HepG2 (cell line): ENCODE data around the gene RNU6-1. TPM values are rescaled to one million over a fixed set of nuclear protein-coding genes. Genes with fewer than 3 reads are reported as not detected.

Experiments used
- CENPT ChIP-seq: sonication (generic); formaldehyde crosslinking; IDR thresholded peaks from 2 replicates; pipeline ENCODE4 v1.8.0; 2022; ENCODE audit warnings: low read depth, mild to moderate bottlenecking, moderate library complexity, missing genetic modification reagents
- ERF ChIP-seq: IDR thresholded peaks from 2 replicates; pipeline ENCODE4 v1.6.1; 2018; ENCODE audit warnings: missing biosample characterization, missing genetic modification reagents
- LCORL ChIP-seq, 2 experiments: fragments of 450-650 bp in 1 of 2; sonication (generic) in 1 of 2; formaldehyde crosslinking in 1 of 2; IDR thresholded peaks; 2 replicates each; pipeline versions ENCODE4 v1.5.0 to v1.6.1; 2017 to 2020; ENCODE audit warnings: antibody characterized with exemption in 1 of 2, missing genetic modification reagents in 1 of 2
- MLXIP ChIP-seq: sonication (generic); formaldehyde crosslinking; IDR thresholded peaks from 2 replicates; pipeline ENCODE4 v1.9.0; 2021; ENCODE audit warnings: missing genetic modification reagents, borderline replicate concordance
- PRPF4 ChIP-seq: fragments of 200-400 bp; formaldehyde crosslinking; IDR thresholded peaks from 2 replicates; pipeline ENCODE4 v1.6.1; 2016; ENCODE audit warnings: low read length, low read depth; ENCODE audit not compliant: poor library complexity, severe bottlenecking
- SNRNP70 ChIP-seq: fragments of 200-400 bp; formaldehyde crosslinking; IDR thresholded peaks from 2 replicates; pipeline ENCODE4 v1.6.1; 2017; ENCODE audit warnings: mild to moderate bottlenecking, low read depth, low read length, moderate library complexity
- YY1 ChIP-seq: IDR thresholded peaks from 2 replicates; pipeline ENCODE4 v1.6.1; 2011; ENCODE audit warnings: low read length, low read depth, moderate library complexity, mild to moderate bottlenecking; ENCODE audit not compliant: insufficient read depth, insufficient replicate concordance
- ZBED4 ChIP-seq: sonication (generic); formaldehyde crosslinking; IDR thresholded peaks from 2 replicates; pipeline ENCODE4 v1.4.0; 2020; ENCODE audit warnings: missing genetic modification reagents, borderline replicate concordance
- ZNF234 ChIP-seq: sonication (generic); formaldehyde crosslinking; conservative IDR thresholded peaks from 2 replicates; pipeline ENCODE4 v1.5.1; 2020; ENCODE audit warnings: mild to moderate bottlenecking, missing genetic modification reagents
- ZNF512 ChIP-seq: sonication (generic); formaldehyde crosslinking; IDR thresholded peaks from 2 replicates; pipeline ENCODE4 v1.4.0; 2020; ENCODE audit warnings: mild to moderate bottlenecking, missing genetic modification reagents
- ZNF646 ChIP-seq: sonication (generic); formaldehyde crosslinking; IDR thresholded peaks from 2 replicates; pipeline ENCODE4 v1.9.0; 2021; ENCODE audit warnings: mild to moderate bottlenecking, missing genetic modification reagents
- polyA plus RNA-seq, 8 experiments: library from polyadenylated mRNA; depleted of rRNA in 3 of 8; stranded (reverse) in 7 of 8; unstranded in 1 of 8; fragments of >200 nt; fragmentation: Illumina TruSeq in 4 of 8; extraction: Trizol in 4 of 8; gene quantifications; 2 replicates each; pipeline versions ENCODE4 v1.2.1 to v1.2.3, GENCODE V29; 2011 to 2016; ENCODE audit warnings: low read depth in 4 of 8, missing spikeins in 1 of 8, mixed read lengths in 1 of 8; ENCODE audit not compliant: insufficient read depth in 1 of 8
- total RNA-seq, 5 experiments: library from RNA; depleted of rRNA; stranded (reverse); fragments of >200 nt; fragmentation: Illumina TruSeq; extraction: Trizol; gene quantifications; 2 replicates each; pipeline ENCODE4 v1.2.3, GENCODE V29; 2016; ENCODE audit warnings: low read depth in 1 of 5
- TF ChIP-seq, protein P1 (sequence below): sonication (generic); formaldehyde crosslinking; IDR thresholded peaks from 2 replicates; pipeline ENCODE4 v1.8.0; 2022; ENCODE audit warnings: missing genetic modification reagents, low read depth, mild to moderate bottlenecking, borderline replicate concordance

RNU6-1 gene
- total and polyA plus RNA-seq, 2 of the 13 experiments (the other 11 are each of a cell fraction or from before 2014, with no cell fraction given), result under 0.01 TPM; not detected in 1

DNA sequence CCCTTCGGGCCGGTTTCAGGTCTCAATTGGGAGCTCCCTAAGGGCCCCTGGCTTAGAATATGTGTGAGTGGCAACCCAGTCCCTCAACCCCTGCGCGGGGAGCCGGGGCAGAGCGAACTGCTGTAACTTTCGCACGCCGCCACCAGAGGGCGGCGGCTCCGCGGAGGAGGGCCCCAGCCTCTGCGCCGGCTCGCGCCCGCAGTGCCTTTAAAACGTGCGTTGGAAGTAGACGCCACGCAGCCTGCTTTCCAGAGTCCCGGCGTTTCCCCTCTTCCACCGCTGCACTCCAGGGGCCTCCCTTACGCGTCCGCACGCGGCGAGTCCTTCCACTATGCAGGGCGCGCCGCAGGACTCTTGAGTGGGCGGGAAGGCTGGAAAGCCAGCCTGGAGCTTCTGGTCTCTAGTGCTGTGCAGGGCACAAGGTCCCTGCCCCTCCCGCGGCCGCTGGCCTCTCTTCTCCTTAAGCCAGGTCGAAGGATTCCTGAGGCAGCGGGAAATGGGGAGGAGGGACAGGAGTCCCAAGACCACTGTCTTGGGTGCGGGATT lies 23.7 kb upstream of the RNU6-1 start (continued):
- no peak for TF ChIP-seq ZNF646 (CRISPR knock-in tag)
- no peak for TF ChIP-seq ZNF512 (CRISPR knock-in tag)
- TF ChIP-seq CENPT, result no peak
- TF ChIP-seq, protein P1, sequence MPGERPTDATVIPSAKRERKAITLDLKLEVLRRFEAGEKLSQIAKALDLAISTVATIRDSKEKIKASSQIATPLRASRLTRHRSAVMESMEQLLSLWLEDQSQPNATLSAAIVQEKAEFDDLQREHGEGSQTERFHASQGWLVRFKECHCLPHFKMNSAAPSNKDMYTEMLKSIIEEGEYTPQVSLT (CRISPR knock-in tag), result no peak
- TF ChIP-seq ZBED4 (CRISPR knock-in tag), result no peak
- no peak for TF ChIP-seq LCORL (IDR thresholded peaks at IDR 0.05)
- TF ChIP-seq LCORL (CRISPR knock-in tag; IDR thresholded peaks at IDR 0.05), result peak; percentile 87
- TF ChIP-seq MLXIP (CRISPR knock-in tag), result peak; percentile 44; the same call in 1 of the 2 replicates
- no peak for TF ChIP-seq PRPF4
- no peak for TF ChIP-seq ZNF234
- TF ChIP-seq SNRNP70, result no peak
- peak; percentile 79 for TF ChIP-seq YY1
- peak; percentile 69; the same call in 1 of the 2 replicates for TF ChIP-seq ERF (CRISPR knock-in tag)
